ENCODE data around the gene ZBTB32. TPM values are rescaled to one million over a fixed set of nuclear protein-coding genes. Genes with fewer than 3 reads are reported as not detected.
A peak's percentile ranks its signal among the peaks of the same experiment; 100 is the strongest.

The ZBTB32 gene
- total and polyA plus RNA-seq, 12 donors: 0.03 to 0.12 TPM; not detected in 10

DNA sequence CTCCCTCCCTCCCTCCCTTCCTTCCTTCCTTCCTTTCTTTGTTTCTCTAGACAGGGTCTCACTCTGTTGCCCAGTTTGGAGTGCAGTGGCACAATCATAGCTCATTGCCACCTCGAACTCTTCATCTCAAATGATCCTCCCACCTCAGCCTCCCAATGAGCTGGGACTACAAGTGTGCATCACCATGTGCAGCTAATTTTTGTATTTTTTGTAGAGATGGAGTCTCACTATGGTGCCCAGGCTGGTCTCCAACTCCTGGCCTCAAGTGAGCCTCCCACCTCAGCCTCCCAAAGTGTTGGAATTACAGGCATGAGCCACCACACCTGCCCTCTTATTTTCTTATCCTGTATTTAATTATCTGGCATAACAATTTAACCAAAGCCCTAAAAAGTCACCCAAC, 33.7 kb upstream of the ZBTB32 start:
- Histone ChIP-seq H3K9me3 (no peaks in the 10 kb centered on the region), H3K27ac (no peak overlapping the region), H3K36me3 (peaks cover 0 to 4% (median 0%) of the 10 kb centered on the region in 9 donors), H3K27me3 (peaks cover 0 to 51% (median 38%) of the 10 kb centered on the region in 7 donors), H3K4me1 (peaks cover 0 to 9% (median 0%) of the 10 kb centered on the region in 9 donors), H3K4me3 (no peak overlapping the region)
- ATAC-seq (no peak), DNase-seq (no peak)
- 85 to 90% methylated on average over 1 of the region's 1 CpG for WGBS, 2 donors
- intact Hi-C loops (cut with DNase I): no loop called here
- TF ChIP-seq, protein P1, sequence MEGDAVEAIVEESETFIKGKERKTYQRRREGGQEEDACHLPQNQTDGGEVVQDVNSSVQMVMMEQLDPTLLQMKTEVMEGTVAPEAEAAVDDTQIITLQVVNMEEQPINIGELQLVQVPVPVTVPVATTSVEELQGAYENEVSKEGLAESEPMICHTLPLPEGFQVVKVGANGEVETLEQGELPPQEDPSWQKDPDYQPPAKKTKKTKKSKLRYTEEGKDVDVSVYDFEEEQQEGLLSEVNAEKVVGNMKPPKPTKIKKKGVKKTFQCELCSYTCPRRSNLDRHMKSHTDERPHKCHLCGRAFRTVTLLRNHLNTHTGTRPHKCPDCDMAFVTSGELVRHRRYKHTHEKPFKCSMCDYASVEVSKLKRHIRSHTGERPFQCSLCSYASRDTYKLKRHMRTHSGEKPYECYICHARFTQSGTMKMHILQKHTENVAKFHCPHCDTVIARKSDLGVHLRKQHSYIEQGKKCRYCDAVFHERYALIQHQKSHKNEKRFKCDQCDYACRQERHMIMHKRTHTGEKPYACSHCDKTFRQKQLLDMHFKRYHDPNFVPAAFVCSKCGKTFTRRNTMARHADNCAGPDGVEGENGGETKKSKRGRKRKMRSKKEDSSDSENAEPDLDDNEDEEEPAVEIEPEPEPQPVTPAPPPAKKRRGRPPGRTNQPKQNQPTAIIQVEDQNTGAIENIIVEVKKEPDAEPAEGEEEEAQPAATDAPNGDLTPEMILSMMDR (IDR thresholded peaks at IDR 0.05): no peak

DNA sequence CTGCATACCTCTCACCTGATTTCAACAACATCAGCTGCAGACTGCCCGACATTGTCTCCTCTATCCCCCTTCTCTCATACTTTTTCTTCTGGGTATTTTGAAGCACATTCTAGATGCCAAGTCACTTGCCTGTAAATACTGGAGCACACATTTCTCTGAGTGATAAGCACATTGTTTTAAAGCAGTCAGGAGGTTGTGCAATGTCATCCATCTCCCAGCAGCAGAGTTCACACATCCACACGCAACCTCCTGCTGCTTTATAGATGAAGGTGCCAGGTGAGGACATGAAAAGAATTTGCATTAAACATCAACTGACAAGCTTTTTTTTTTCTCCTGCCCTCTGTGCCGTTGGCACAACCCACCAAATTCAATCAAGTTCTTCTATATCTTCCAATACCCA, 32.5 kb upstream of the ZBTB32 start:
- peaks cover 0 to 57% (median 45%) of the 10 kb centered on the region in 7 donors for H3K27me3 ChIP-seq
- WGBS, 2 donors: 43 to 46% methylated on average over 3 of the region's 3 CpGs
- ATAC-seq: no peak

DNA sequence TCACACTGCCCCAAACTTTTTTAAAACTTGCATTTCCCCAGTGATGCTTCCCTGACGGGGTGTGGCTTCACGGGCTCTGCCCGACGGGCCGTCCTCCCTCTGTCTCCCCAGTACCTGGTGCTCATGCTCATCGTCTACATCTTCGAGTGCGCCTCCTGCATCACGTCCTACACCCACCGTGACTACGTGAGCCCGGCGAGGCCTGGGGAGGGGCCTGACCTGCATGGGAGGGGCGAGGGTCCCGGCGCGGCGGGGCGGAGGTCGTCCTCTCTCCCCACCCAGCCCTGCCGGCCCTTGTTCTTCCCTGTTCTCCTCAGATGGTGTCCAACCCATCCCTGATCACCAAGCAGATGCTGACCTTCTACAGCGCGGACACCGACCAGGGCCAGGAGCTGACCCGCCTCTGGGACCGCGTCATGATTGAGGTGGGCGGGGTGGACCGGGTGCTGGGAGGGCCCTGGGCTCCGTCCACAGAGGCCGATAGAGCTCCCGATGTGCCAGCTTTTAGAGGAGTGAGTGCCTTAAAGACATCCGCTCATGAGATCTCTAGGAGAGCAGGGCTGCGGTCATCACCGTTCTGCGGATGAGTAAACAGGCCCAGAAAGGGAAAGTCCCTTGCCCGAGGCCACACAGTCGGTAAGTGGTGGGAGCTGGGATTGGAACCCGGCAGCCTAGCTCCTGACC, 31.1 kb upstream of the ZBTB32 start:
- Histone ChIP-seq H3K9me3 (no peaks in the 10 kb centered on the region), H3K27me3 (peaks cover 0 to 62% (median 55%) of the 10 kb centered on the region in 7 donors), H3K27ac (no peak overlapping the region), H3K4me1 (peaks cover 0 to 9% (median 0%) of the 10 kb centered on the region in 9 donors), H3K36me3 (no peaks in the 10 kb centered on the region), H3K4me3 (peak overlapping the region in 8 of 10 donors; percentile 18 to 46 (median 34))
- intact Hi-C loops (cut with DNase I): no loop called here
- peak in 4 of 8 donors; percentile 38 to 76 (median 64) for ATAC-seq
- WGBS, 2 donors: 7 to 10% methylated on average over 39 of the region's 39 CpGs
- DNase-seq: peak in 1 of 2 donors; percentile 20
- TF ChIP-seq, protein P1 (IDR thresholded peaks at IDR 0.05): no peak

More for the DNA sequence above, 32.5 kb upstream of the ZBTB32 start:
- H3K4me1 ChIP-seq: peaks cover 0 to 9% (median 0%) of the 10 kb centered on the region in 9 donors
- no peaks in the 10 kb centered on the region for H3K36me3 ChIP-seq
- no peaks in the 10 kb centered on the region for H3K9me3 ChIP-seq
- no peak overlapping the region for H3K4me3 ChIP-seq
- no peak overlapping the region for H3K27ac ChIP-seq
- TF ChIP-seq, protein P1 (IDR thresholded peaks at IDR 0.05): no peak
- DNase-seq: no peak
- intact Hi-C loops (cut with DNase I): no loop called here

DNA sequence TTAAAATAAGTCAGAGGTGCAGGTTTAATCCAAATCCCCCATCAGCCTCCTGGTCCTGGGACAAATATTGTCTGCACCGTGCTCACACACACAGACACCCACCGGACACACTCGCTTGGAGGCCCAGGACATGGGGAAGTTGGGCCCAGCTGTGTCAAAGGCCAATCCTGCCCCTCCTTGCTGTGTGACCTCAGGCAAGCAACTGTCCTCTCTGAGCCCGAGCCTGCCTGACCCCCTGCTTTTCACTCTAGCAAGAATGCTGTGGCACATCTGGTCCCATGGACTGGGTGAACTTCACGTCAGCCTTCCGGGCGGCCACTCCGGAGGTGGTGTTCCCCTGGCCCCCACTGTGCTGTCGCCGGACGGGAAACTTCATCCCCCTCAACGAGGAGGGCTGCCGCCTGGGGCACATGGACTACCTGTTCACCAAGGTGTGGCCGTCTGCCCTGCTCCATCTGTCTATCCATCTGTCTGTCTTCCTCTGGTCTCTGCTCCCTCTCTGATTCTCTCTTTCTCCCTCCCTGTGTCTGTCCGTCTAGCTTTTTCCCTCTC, 28.7 kb upstream of the ZBTB32 start:
- ATAC-seq (no peak), DNase-seq (no peak)
- Histone ChIP-seq H3K36me3 (no peaks in the 10 kb centered on the region), H3K27me3 (peaks cover 0 to 62% (median 55%) of the 10 kb centered on the region in 7 donors), H3K27ac (no peak overlapping the region), H3K4me3 (no peak overlapping the region), H3K9me3 (no peaks in the 10 kb centered on the region), H3K4me1 (peaks cover 0 to 9% (median 0%) of the 10 kb centered on the region in 9 donors)
- intact Hi-C loops (cut with DNase I): no loop called here
- TF ChIP-seq, protein P1 (IDR thresholded peaks at IDR 0.05): no peak
- 73 to 78% methylated on average over 15 of the region's 15 CpGs for WGBS, 2 donors
